ENCODE measurements around the gene IQSEC1.

IQSEC1 gene

GRCh38 chr3:13092621-13093617 lies 19.7 kb upstream of the IQSEC1 start:
- DNase-seq (ENCODE audit: insufficient read length) (no peak), FAIRE-seq (no peak)
- TF ChIP-seq POLR2AphosphoS5 (IDR thresholded peaks at IDR 0.05; ENCODE audit: low read depth, low read length) (no peak), TAF1 (IDR thresholded peaks at IDR 0.05; ENCODE audit: borderline replicate concordance, low read depth, low read length) (no peak), POLR2A (IDR thresholded peaks at IDR 0.05; ENCODE audit: low read depth, low read length) (no peak)

- peak; percentile 77 for DNase-seq (ENCODE audit: insufficient read length)
- peak; percentile 93 for FAIRE-seq
- TF ChIP-seq POLR2AphosphoS5 (IDR thresholded peaks at IDR 0.05; ENCODE audit: low read depth, low read length) (no peak), POLR2A (IDR thresholded peaks at IDR 0.05; ENCODE audit: low read depth, low read length) (no peak), TAF1 (IDR thresholded peaks at IDR 0.05; ENCODE audit: borderline replicate concordance, low read depth, low read length) (no peak)
Observed at GRCh38 chr3:13091898-13092611, 18.8 kb upstream of the IQSEC1 start.

- no peak for DNase-seq (ENCODE audit: insufficient read length)
- peak; percentile 84 for FAIRE-seq
- TF ChIP-seq POLR2AphosphoS5 (IDR thresholded peaks at IDR 0.05; ENCODE audit: low read depth, low read length), result no peak
- no peak for TF ChIP-seq POLR2A (IDR thresholded peaks at IDR 0.05; ENCODE audit: low read depth, low read length)
- TF ChIP-seq TAF1 (IDR thresholded peaks at IDR 0.05; ENCODE audit: borderline replicate concordance, low read depth, low read length), result no peak
Observed at GRCh38 chr3:13088028-13089006, 15.1 kb upstream of the IQSEC1 start.

- FAIRE-seq, result peak; percentile 53
- TF ChIP-seq POLR2AphosphoS5 (IDR thresholded peaks at IDR 0.05; ENCODE audit: low read depth, low read length) (no peak), TAF1 (IDR thresholded peaks at IDR 0.05; ENCODE audit: borderline replicate concordance, low read depth, low read length) (no peak)
- no peak for DNase-seq (ENCODE audit: insufficient read length)
Observed at GRCh38 chr3:13087320-13087990, 14.2 kb upstream of the IQSEC1 start.

- TF ChIP-seq POLR2AphosphoS5 (IDR thresholded peaks at IDR 0.05; ENCODE audit: low read depth, low read length) (no peak), POLR2A (IDR thresholded peaks at IDR 0.05; ENCODE audit: low read depth, low read length) (no peak), TAF1 (IDR thresholded peaks at IDR 0.05; ENCODE audit: borderline replicate concordance, low read depth, low read length) (no peak)
- FAIRE-seq, result peak; percentile 53
- no peak for DNase-seq (ENCODE audit: insufficient read length)
Observed at GRCh38 chr3:13086531-13086981, 13.3 kb upstream of the IQSEC1 start.

GRCh38 chr3:13085846-13086179 lies 12.6 kb upstream of the IQSEC1 start:
- FAIRE-seq, result no peak
- TF ChIP-seq POLR2AphosphoS5 (IDR thresholded peaks at IDR 0.05; ENCODE audit: low read depth, low read length) (no peak), POLR2A (IDR thresholded peaks at IDR 0.05; ENCODE audit: low read depth, low read length) (no peak), TAF1 (IDR thresholded peaks at IDR 0.05; ENCODE audit: borderline replicate concordance, low read depth, low read length) (no peak)
- no peak for DNase-seq (ENCODE audit: insufficient read length)

- no peak for TF ChIP-seq POLR2A (IDR thresholded peaks at IDR 0.05; ENCODE audit: low read depth, low read length)
- no peak for TF ChIP-seq POLR2AphosphoS5 (IDR thresholded peaks at IDR 0.05; ENCODE audit: low read depth, low read length)
- no peak for TF ChIP-seq TAF1 (IDR thresholded peaks at IDR 0.05; ENCODE audit: borderline replicate concordance, low read depth, low read length)
- FAIRE-seq (no peak), DNase-seq (ENCODE audit: insufficient read length) (no peak)
Observed at GRCh38 chr3:13085081-13085845, 12.0 kb upstream of the IQSEC1 start.

GRCh38 chr3:13083898-13084297 lies 10.7 kb upstream of the IQSEC1 start:
- DNase-seq (ENCODE audit: insufficient read length) (peak; percentile 50), FAIRE-seq (no peak)
- no peak for TF ChIP-seq POLR2A (IDR thresholded peaks at IDR 0.05; ENCODE audit: low read depth, low read length)
- no peak for TF ChIP-seq POLR2AphosphoS5 (IDR thresholded peaks at IDR 0.05; ENCODE audit: low read depth, low read length)
- no peak for TF ChIP-seq TAF1 (IDR thresholded peaks at IDR 0.05; ENCODE audit: borderline replicate concordance, low read depth, low read length)

GRCh38 chr3:13083254-13083653 lies 10.0 kb upstream of the IQSEC1 start:
- TF ChIP-seq TAF1 (IDR thresholded peaks at IDR 0.05; ENCODE audit: borderline replicate concordance, low read depth, low read length), result no peak
- TF ChIP-seq POLR2AphosphoS5 (IDR thresholded peaks at IDR 0.05; ENCODE audit: low read depth, low read length), result no peak
- no peak for TF ChIP-seq POLR2A (IDR thresholded peaks at IDR 0.05; ENCODE audit: low read depth, low read length)
- DNase-seq (ENCODE audit: insufficient read length) (no peak), FAIRE-seq (no peak)

GRCh38 chr3:13082677-13083076 lies 9.4 kb upstream of the IQSEC1 start:
- FAIRE-seq (no peak), DNase-seq (ENCODE audit: insufficient read length) (no peak)
- TF ChIP-seq POLR2AphosphoS5 (IDR thresholded peaks at IDR 0.05; ENCODE audit: low read depth, low read length) (no peak), TAF1 (IDR thresholded peaks at IDR 0.05; ENCODE audit: borderline replicate concordance, low read depth, low read length) (no peak), POLR2A (IDR thresholded peaks at IDR 0.05; ENCODE audit: low read depth, low read length) (no peak)

Data from GM12892 (cell line).